HG02943 (cell line): Measurements from ENCODE around the gene CTXND1.
"Not testable (repeated sequence)": the region's sequence is repeated elsewhere in the genome, so short reads cannot be mapped to it uniquely, and the experiment has no call there.

ENCODE experiments used
- ATAC-seq: cut with Tn5 transposase; IDR thresholded peaks from one replicate; pipeline ENCODE4 v1.9.1; 2021; ENCODE audit warnings: mild to moderate bottlenecking, low read depth, moderate library complexity; ENCODE audit not compliant: unreplicated experiment

The CTXND1 gene

DNA sequence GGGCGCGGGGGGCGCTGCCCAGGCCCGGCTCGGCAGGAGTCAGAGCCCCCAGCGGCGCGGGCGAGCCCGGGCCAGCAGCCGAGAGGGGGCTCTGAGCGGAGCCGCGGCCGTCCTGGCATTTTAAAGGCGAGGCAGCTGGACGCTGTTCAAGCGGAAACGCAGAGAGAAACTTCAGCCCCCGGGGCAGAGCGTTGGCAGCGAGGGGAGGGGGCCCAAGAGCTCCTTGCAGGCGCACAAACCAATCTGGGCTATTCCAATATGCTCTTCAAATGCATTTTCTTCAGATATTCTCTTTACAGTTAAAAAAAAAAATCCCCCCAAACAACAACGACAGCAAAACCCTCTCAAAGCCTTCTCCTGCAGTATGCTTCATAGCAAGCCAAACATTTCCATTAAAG is at the start of gene CTXND1:
CTXND1 (minus strand) TSS at position 93 of the 398 bp plus-strand sequence. CDS start 50,264 bp downstream, outside the sequence.
- ATAC-seq = no peak

DNA sequence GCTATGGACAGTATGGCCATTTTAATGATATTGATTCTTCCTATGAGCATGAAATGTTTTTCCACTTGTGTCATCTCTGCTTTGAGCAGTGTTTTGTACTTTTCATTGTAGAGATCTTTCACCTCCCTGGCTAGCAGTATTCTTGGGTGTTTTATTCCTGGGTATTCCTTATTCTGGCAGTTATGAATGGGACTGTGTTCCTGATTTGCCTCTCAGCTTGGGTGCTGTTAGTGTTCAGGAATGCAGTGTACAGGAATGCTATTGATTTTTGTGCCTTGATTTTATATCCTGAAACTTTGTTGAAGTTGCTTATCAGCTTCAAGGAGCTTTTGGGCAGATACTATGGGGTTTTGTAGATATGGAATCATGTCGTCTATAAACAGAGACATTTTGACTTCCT is 49.5 kb upstream of the CTXND1 start:
- ATAC-seq = no peak

DNA sequence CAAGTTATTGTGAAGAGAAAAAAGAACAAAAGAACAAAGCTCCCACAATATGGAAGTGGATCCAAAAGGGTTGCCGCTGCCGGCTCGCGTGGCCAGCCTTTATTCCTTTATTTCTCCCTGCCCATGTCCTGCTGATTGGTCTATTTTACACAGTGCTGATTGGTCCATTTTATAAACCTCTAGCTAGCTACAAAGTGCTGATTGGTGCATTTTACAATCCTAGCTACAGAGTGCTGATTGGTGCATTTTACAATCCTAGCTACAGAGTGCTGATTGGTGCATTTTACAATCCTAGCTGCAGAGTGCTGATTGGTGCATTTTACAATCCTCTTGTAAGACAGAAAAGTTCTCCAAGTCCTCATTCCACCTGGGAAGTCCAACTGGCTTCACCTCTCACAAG is 43.8 kb upstream of the CTXND1 start:
- not testable (repeated sequence) for ATAC-seq

DNA sequence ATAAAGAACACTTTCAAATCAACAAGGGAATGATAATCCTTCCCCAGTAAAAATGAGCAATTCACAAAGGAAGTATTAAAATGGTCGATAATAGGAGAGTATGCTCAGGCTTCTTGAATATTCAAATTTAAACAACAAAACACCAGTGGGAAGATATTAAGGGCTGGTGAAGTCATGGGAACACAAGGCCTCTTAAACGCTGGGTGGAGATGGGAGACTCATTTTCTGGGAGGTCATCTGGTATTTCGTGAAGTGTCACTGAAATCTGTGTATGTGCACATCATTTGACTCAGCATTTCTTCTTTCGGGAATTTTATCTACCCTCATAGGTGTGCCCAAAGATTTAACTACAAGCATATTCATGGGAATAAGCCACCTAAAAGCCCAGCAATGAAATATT is 40.1 kb upstream of the CTXND1 start:
- no peak for ATAC-seq

DNA sequence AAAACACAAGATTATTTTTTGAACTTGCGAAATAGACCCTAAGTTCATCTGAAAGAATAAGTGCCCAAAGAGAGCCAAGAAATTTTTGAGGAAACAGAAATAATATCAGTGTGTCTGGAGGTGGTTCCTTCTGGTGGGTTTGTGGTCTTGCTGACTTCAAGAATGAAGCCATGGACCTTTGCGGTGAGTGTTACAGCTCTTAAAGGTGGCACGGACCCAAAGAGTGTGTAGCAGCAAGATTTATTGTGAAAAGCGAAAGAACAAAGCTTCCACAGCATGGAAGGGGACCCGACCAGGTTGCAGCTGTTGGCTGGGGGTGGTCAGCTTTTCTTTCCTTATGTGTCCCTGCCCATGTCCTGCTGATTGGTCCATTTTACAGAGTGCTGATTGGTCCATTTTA is 38.9 kb upstream of the CTXND1 start:
- ATAC-seq = not testable (repeated sequence)

DNA sequence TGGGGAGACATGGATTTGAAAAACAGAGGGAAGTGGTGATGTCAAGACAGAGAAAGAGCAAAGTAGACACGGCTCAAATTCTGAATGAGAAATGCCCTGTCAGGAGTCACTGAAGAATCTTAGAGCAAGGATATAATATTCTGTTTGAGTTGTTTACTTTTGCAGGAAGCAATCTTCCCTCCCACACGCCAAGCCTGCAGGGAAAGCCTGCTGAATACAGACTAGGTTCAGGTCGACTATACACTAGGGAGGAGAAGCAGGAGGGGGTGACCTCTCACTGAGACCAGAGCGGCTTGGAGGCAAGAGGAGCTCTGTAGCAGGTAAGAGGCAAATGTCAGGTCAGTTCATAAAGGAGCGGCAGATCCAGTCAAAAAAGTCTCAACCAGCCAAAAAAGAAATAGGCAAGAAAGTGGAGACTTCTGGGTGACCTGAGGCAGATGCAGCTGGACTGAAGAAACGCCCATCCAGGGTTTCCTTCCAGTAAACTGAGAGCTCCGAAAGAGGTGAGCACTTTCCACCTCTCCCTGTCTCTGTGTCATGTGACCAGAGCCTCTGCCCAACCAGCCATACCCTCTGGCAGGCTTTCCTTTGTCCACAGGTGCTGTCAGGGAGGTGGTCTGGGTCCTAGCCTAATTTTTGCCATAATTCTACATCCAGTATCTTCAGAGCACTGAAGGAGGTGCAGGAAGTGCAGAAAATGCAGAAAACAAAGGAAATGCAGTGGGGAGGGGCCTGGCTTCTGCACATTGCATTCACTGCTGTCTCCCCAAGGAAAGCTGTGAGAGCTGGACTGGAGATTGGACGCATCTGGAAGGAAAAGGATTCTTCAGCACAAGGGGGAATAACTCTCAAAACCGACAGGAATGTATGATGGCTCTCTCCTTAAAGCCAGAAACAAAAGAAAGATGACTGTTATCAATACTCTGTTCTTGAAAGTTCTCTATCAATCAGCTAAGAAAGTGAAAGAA is 37.8 kb upstream of the CTXND1 start:
- ATAC-seq = no peak

DNA sequence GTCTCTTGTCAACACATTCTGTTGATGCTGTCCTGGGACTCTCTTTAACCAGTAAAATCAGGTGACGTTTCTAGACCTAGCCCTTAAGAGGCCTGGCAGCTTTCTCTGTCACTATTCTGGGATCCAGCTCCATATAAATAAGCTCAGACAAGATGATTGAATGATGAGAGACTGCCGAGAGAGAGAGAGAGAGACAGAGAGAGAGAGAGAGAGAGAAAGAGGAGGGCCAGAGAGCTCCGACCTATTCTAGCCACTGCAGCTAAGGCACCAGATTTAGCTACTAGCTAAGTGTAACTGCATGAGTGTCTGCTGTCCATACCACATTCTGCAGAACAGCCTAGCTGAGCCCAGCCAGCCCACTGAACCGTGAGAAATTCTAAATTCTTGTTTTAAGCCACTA is 36.1 kb upstream of the CTXND1 start:
- ATAC-seq = no peak

DNA sequence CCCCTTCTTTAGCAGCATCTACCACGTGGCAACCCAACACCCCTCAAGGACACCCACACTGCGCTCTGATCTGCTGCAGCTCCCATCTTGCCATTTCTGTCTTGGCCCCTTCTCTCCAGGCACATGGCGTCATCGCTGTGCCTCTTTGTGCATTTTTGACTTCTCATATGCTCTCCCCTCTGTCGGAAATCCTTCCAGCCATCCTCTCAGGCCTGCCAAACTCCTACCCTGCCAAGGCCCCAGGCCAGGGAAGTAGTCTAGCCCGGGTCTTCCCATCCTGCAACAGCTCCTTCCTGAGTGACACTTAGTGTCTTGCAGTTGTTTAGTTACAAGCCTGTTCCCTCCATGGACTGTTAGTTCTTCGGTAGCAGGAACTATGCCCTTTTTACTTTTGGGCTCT is 34.0 kb upstream of the CTXND1 start:
- no peak for ATAC-seq

DNA sequence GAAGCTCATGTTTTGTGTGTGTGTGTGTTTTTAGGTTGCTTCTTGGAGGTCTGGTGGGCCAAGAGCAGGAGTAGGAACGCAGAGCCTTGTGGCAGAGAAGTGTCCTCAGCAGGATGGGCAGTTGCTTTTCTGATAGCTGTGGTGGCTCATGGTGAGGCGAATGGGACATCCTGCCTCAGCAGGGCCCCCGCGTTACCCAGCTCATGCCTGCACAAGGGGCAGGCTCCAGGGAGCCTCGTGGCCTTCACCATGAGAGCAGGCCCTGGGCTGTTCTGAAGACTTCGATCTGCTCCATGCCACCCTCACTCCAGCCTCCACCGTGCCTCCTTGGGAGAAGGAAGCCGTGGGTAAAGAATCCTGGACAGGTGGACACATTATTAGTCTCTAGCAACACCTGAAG is 33.4 kb upstream of the CTXND1 start:
- no peak for ATAC-seq

DNA sequence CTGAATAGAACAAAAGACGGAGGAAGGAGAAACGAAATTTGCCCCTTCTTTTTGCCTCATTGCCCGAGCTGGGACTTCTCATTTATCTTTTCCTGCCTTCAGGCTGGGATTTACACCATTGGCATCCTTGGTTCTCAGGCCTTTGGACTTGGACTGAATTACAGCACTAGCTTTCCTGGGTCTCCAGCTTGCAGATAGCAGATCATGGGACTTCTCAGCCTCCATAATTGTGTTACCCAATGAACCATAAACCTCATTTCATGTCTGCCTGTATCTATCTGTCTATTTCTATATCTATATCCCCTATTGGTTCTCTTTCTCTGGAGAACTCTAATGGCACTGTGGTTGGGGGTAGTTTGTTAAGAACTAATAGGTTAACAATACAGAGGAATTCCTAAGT is 31.5 kb upstream of the CTXND1 start:
- ATAC-seq = no peak

DNA sequence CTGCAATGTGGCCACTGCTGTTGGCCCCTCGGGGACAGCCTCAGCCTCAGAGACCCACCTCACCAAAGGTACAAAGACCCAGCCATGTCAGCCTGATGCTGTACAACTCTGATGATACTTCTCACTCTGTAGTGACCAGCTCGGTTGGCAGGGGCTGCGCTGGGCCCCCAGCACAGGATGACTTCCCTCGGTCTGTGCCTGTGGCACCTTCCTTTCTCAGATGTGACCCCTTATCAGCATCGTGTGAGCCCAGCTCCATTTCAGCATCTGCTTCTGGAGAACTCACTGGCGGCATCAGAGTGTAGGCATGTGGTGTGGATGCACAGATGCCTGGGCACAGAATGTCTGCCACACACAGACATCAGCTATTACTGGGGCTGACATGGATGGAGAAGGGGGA is 25.1 kb upstream of the CTXND1 start:
- no peak for ATAC-seq

DNA sequence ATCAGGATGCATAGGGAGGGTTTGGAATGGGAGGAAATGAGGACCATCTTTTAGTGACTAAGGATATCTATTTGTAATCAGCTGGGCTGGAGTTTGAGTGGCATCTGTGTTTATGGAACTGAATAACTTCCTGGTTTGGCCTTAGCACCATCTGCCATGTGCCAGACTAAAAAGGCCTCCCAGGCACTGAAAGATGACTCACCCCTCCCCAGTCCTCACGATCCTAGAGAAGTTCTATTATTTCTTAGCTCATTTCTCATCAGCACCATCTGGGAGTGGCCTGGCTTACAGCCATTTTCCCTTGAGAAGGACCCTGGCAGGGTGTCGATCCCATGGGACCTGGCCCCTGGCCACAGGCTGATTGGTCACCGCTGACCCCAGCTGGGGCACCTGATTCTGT is 23.9 kb upstream of the CTXND1 start:
- no peak for ATAC-seq

DNA sequence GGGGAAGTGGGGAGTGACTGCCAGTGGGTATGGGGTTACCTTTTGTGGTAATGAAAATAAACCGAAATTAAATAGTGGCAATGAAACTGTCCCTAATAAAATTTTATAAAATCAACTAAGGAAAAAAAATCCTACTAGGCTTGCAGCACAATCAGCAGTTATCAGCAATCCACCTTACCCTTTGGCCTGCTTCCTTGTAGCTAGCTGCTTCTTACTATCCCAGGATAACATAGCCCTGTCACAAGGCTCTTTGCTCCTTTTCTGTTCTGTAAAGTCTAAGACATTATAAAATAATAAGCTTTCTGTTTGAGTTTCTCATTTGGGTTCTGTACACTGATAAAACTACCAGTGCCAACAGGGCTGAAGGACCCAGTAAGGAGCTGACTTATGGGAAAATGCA is 23.0 kb upstream of the CTXND1 start:
- ATAC-seq = no peak

DNA sequence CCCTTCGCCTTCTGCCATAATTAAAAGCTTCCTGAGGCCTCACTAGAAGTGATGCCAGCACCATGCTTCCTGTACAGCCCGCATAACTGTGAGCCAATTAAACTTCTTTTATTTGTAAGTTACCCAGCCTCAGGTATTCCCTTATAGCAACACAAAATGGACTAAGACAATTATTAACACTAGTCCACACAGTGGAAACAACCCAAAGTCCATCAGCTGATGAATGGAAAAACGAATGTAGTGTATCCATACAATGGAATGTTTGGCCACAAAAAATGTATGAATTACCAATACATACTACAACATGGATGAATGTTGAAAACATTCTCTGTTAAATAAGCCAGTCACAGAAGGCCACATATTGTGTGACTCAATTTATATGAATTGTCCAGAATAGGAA is 22.5 kb upstream of the CTXND1 start:
- ATAC-seq = no peak

DNA sequence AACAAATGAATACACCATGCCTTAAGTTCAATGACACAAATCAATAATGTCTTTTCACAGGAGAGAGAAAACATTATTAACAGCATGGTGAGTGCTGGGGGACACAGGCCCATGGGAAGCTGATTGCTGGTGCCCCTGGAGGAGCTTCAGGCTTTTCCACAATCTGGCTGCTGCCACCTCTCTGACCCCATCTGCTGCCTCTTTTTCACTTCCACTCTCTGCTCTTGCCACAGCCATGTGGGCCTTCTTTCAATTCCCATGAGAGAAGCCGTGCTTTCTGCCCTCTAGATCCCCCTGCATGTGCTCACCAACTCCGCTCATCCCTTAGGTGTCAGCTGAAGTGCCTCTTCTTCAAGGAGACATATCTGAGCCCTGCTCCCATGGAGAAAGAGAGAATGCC is 21.0 kb upstream of the CTXND1 start:
- ATAC-seq = no peak

DNA sequence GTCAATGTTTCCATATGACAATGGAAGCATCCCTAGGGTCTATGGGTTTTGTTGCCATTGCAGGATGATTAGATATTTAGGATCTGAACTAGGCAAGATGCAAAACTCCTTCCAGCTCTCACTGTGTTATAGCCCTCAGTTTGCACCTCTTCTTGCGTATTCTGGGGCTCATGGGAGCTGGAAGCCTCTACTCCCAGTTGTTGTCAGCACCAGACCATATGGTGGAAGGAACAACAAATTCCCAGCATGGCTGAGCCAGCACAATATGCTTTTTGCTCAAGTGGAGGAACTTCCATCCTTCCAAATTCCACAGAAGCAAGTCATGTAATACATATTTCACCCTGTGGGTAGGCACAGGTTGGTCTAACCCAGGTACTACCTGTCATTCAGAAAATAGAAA is 18.5 kb upstream of the CTXND1 start:
- no peak for ATAC-seq

DNA sequence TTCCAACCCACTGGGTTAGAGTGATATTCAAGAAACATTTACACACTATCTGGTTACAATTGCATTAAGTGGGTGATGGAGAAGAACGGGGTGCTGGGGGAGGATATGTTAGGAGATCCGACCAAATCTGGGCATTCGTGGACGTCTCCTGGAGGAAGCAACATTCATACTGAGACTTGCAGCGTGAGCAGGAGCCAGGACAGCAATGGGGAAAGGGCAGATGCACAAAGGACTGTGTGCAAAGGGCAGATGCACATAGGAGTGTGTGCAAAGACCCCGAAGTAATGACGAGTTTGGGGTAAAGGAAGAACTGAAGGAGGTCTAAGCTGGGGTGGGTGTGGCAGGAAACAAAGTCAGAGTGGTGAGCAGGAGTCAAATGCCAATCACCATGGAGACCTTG is 16.1 kb upstream of the CTXND1 start:
- no peak for ATAC-seq

DNA sequence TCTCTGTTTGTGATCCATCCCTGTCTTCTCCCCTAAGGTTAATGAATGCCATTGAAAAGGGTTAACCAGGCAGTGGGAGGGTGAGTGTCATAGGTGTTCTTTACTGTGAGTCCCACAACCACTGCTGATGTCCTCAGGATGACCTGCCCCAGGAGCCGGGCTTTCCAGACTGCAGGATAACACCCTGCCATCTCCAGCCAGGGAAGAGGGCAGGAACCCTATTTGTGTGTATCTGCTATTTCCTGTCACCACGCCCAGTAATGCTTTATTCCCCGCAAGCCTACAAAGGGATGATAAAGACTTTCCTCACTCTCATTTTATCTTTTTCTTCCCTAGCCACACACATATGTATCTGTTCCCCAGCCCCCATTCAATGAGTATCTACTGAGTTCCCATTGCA is 15.6 kb upstream of the CTXND1 start:
- ATAC-seq = no peak

DNA sequence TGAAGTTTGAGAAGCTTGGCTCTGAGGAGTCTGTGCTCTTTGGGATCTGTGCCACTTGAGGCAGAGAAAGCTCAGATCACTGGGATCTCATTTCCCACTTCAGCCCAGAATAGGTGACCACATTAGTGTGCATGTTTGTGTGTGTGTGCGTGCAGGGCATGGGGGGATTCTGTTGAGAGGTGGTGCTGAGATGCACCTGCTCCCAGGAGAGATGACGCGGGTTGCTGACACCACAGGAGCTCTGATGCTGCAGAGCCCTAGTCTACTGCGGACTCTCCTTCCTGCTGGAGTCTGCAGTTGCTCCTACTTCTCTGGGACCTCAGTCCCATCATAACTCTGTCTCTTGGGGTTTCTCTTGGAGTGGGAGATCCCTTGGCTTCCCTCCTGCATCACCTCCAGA is 14.7 kb upstream of the CTXND1 start:
- ATAC-seq = no peak

DNA sequence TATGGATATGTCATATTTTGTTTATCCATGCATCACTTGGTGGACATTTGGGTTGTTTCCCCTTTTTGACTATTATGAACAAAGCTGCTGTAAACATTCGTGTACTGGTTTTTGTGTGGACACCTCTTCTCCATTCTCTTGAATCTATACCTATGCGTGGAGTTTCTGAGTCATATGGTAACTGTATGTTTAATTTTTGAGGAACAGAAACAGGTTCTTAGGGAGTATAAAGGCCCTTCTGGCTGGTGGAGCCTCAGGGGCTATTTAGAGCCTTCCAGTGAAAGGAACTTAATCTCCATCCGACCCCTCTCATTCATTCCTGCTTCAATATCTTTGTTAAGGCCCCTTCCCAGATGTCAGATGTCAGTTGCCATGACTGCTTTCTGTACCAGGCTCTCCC is 14.1 kb upstream of the CTXND1 start:
- no peak for ATAC-seq

DNA sequence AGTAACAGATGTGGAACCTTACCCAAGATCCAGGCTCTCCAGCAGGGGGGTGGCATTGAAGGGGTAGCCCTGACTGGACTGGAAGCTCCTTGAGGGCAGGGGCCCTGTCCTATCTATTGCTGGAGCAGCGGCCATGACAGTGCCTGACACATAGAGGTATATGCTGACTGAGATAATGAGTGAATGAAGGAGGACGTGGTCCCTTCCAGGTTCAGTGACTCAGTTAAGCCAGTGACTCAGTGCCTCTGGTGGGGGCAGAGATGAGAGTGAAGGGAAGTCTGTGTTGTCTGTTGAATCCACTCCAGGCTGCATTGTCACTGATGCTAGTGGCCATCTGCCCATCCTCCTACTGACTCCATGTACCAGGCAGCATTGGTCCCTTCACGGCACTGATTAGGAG is 13.0 kb upstream of the CTXND1 start:
- ATAC-seq = no peak

DNA sequence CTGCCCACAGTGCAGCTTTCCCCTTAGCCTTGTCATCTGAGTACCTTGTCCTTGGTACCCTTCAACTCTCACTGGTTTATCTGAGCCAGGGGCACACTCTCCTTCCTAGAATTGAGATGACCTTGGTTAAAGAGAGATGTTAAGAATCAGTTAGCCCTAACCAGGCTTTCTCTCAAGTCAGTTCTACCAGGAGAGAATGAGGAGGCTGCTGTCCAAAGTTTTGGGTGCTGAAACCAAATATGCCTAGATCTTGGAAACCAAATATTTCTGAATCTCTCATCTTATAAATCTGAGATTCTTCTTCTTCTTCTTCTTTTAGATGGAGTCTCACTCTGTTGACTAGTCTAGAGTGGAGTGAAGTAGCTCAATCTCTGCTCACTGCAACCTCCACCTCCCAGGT is 12.0 kb upstream of the CTXND1 start:
- ATAC-seq = no peak
